Hepatocyte (in vitro differentiated cells): ENCODE measurements around the gene FLCN.

ENCODE experiments used
- EZH2 ChIP-seq: fragments of 200-600 bp; sonication (generic); IDR thresholded peaks from 2 replicates; pipeline ENCODE4 v1.6.1; 2016; ENCODE audit warnings: antibody characterized with exemption, mild to moderate bottlenecking, borderline replicate concordance
- EZH2phosphoT487 ChIP-seq: fragments of 200-600 bp; sonication (generic); IDR thresholded peaks from one replicate; pipeline ENCODE4 v1.6.1; 2018; ENCODE audit warnings: antibody characterized with exemption, mild to moderate bottlenecking, low read depth, moderate library complexity; ENCODE audit not compliant: unreplicated experiment, severe bottlenecking
- TF ChIP-seq, protein P1 (sequence below): fragments of 200-600 bp; sonication (generic); IDR thresholded peaks from 2 replicates; pipeline ENCODE4 v1.5.1; 2016; ENCODE audit warnings: antibody characterized with exemption, mild to moderate bottlenecking; ENCODE audit not compliant: poor library complexity

DNA sequence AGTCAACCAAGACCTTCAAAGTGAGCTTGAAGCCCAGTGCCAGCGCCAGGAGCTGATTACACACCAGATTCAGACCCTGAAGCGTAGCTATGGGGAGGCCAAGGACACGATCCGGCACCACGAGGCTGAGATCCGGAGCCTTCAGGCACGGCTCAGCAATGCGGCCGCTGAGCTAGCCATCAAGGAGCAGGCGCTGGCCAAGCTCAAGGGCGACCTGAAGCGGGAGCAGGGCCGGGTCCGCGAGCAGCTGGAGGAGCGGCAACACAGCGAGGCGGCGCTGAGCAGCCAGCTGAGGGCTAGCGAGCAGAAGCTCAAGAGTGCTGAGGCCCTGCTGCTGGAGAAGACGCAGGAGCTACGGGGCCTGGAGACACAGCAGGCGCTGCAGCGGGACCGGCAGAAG lies 72.8 kb downstream of the FLCN start:
- TF ChIP-seq, protein P1, sequence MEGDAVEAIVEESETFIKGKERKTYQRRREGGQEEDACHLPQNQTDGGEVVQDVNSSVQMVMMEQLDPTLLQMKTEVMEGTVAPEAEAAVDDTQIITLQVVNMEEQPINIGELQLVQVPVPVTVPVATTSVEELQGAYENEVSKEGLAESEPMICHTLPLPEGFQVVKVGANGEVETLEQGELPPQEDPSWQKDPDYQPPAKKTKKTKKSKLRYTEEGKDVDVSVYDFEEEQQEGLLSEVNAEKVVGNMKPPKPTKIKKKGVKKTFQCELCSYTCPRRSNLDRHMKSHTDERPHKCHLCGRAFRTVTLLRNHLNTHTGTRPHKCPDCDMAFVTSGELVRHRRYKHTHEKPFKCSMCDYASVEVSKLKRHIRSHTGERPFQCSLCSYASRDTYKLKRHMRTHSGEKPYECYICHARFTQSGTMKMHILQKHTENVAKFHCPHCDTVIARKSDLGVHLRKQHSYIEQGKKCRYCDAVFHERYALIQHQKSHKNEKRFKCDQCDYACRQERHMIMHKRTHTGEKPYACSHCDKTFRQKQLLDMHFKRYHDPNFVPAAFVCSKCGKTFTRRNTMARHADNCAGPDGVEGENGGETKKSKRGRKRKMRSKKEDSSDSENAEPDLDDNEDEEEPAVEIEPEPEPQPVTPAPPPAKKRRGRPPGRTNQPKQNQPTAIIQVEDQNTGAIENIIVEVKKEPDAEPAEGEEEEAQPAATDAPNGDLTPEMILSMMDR = no peak
- no peak for TF ChIP-seq EZH2phosphoT487
- no peak for TF ChIP-seq EZH2
